Astrocyte (in vitro differentiated cells and primary cell): Measurements from ENCODE around the gene MCRS1. TPM values are rescaled to one million over a fixed set of nuclear protein-coding genes. Genes with fewer than 3 reads are reported as not detected.

Experiments
- DNase-seq: peaks from one replicate; pipeline ENCODE4 v3.0.0-alpha.2; 2010; ENCODE audit warnings: low read depth
- FAIRE-seq: peaks from 2 replicates; lab custom pipeline; 2011; peaks lifted over from hg19 to GRCh38; lab: Jason Lieb, UNC
- H2AFZ ChIP-seq: 2 replicates; pipeline ENCODE4 v1.6.0; 2012; ENCODE audit warnings: low read depth, low read length, inconsistent platforms
- H3K27ac ChIP-seq: 2 replicates; pipeline ENCODE4 v1.5.1; 2011; ENCODE audit warnings: low read depth, low read length, inconsistent platforms
- H3K27me3 ChIP-seq: 2 replicates; pipeline ENCODE4 v1.6.0; 2011; ENCODE audit warnings: low read length, inconsistent platforms; ENCODE audit not compliant: insufficient read depth
- H3K36me3 ChIP-seq: 2 replicates; pipeline ENCODE4 v1.5.1; 2011; ENCODE audit warnings: low read length, inconsistent platforms; ENCODE audit not compliant: insufficient read depth
- H3K4me1 ChIP-seq: 2 replicates; pipeline ENCODE4 v1.5.1; 2011; ENCODE audit warnings: low read length, inconsistent platforms; ENCODE audit not compliant: insufficient read depth
- H3K4me2 ChIP-seq: 2 replicates; pipeline ENCODE4 v1.6.0; 2012; ENCODE audit warnings: low read length, inconsistent platforms
- H3K4me3 ChIP-seq: 2 replicates; pipeline ENCODE4 v1.5.1; 2011; ENCODE audit warnings: low read depth, mild to moderate bottlenecking, low read length, inconsistent platforms; ENCODE audit not compliant: insufficient read depth
- H3K79me2 ChIP-seq: 2 replicates; pipeline ENCODE4 v1.6.0; 2012; ENCODE audit warnings: mild to moderate bottlenecking, low read length, inconsistent platforms; ENCODE audit not compliant: insufficient read depth
- H3K9ac ChIP-seq: 2 replicates; pipeline ENCODE4 v1.6.0; 2012; ENCODE audit warnings: mild to moderate bottlenecking, low read length, inconsistent platforms
- H3K9me3 ChIP-seq: 2 replicates; pipeline ENCODE4 v1.5.1; 2012; ENCODE audit warnings: low read depth, mild to moderate bottlenecking, low read length, inconsistent platforms; ENCODE audit not compliant: insufficient read depth
- H4K20me1 ChIP-seq: 2 replicates; pipeline ENCODE4 v1.6.0; 2012; ENCODE audit warnings: low read length, inconsistent platforms; ENCODE audit not compliant: insufficient read depth
- H3K27ac Mint-ChIP-seq: one replicate; pipeline ENCODE4 v1.8.0; 2021; ENCODE audit warnings: mild to moderate bottlenecking, mixed read lengths; ENCODE audit not compliant: unreplicated experiment
- H3K27me3 Mint-ChIP-seq: one replicate; pipeline ENCODE4 v1.8.0; 2021; ENCODE audit warnings: low read depth, mixed read lengths; ENCODE audit not compliant: unreplicated experiment
- H3K36me3 Mint-ChIP-seq: one replicate; pipeline ENCODE4 v1.8.0; 2021; ENCODE audit warnings: low read depth, mixed read lengths; ENCODE audit not compliant: unreplicated experiment
- H3K4me1 Mint-ChIP-seq: one replicate; pipeline ENCODE4 v1.8.0; 2021; ENCODE audit warnings: low read depth, mixed read lengths; ENCODE audit not compliant: unreplicated experiment
- H3K4me3 Mint-ChIP-seq: one replicate; pipeline ENCODE4 v1.8.0; 2021; ENCODE audit warnings: mild to moderate bottlenecking, moderate library complexity, mixed read lengths; ENCODE audit not compliant: unreplicated experiment
- H3K9me3 Mint-ChIP-seq: one replicate; pipeline ENCODE4 v1.8.0; 2021; ENCODE audit warnings: mild to moderate bottlenecking, mixed read lengths; ENCODE audit not compliant: unreplicated experiment
- CTCF ChIP-seq: IDR thresholded peaks from 2 replicates; pipeline ENCODE4 v1.5.1; 2011; ENCODE audit warnings: low read depth, mild to moderate bottlenecking, inconsistent platforms, low read length, moderate library complexity; ENCODE audit not compliant: insufficient read depth
- EZH2 ChIP-seq: IDR thresholded peaks from 2 replicates; pipeline ENCODE4 v1.6.1; 2012; ENCODE audit warnings: mild to moderate bottlenecking, low read length, inconsistent platforms; ENCODE audit not compliant: insufficient read depth
- total RNA-seq: library from RNA; stranded (reverse); gene quantifications from 2 replicates; pipeline ENCODE4 v1.2.1, GENCODE V29; 2021

Gene MCRS1
- total RNA-seq, 1 donor from 2014 or later = 45.2 TPM

- Histone ChIP-seq H3K4me1 (peaks cover 3% of the 10 kb centered on the region), H3K9me3 (no peaks in the 10 kb centered on the region), H3K4me3 (no peak overlapping the region), H3K79me2 (no peaks in the 10 kb centered on the region), H3K4me2 (no peak overlapping the region), H3K36me3 (peaks cover 2% of the 10 kb centered on the region), H3K9ac (no peak overlapping the region), H2AFZ (no peak overlapping the region), H4K20me1 (no peaks in the 10 kb centered on the region), H3K27ac (no peak overlapping the region), H3K27me3 (peaks cover 10% of the 10 kb centered on the region)
- DNase-seq = no peak
- no peak for TF ChIP-seq CTCF
- TF ChIP-seq EZH2 = no peak
- H3K27ac Mint-ChIP-seq = no peak overlapping the region
- peaks cover 5% of the 10 kb centered on the region for H3K36me3 Mint-ChIP-seq
- no peaks in the 10 kb centered on the region for H3K4me1 Mint-ChIP-seq
- FAIRE-seq = no peak
- H3K4me3 Mint-ChIP-seq = no peak overlapping the region
- no peaks in the 10 kb centered on the region for H3K9me3 Mint-ChIP-seq
- peaks cover 31% of the 10 kb centered on the region for H3K27me3 Mint-ChIP-seq
Observed at GRCh38 chr12:49554266-49554665, 13.7 kb downstream of the MCRS1 start.

GRCh38 chr12:49553512-49554088 lies 14.3 kb downstream of the MCRS1 start:
- Mint-ChIP-seq H3K27ac (no peak overlapping the region), H3K9me3 (no peaks in the 10 kb centered on the region), H3K4me1 (no peaks in the 10 kb centered on the region), H3K36me3 (peaks cover 5% of the 10 kb centered on the region), H3K27me3 (peaks cover 34% of the 10 kb centered on the region), H3K4me3 (no peak overlapping the region)
- Histone ChIP-seq H2AFZ (no peak overlapping the region), H3K9ac (no peak overlapping the region), H3K27ac (no peak overlapping the region), H3K9me3 (no peaks in the 10 kb centered on the region), H3K4me2 (no peak overlapping the region), H4K20me1 (no peaks in the 10 kb centered on the region), H3K4me3 (no peak overlapping the region), H3K4me1 (peaks cover 9% of the 10 kb centered on the region), H3K36me3 (no peaks in the 10 kb centered on the region), H3K27me3 (peaks cover 12% of the 10 kb centered on the region), H3K79me2 (no peaks in the 10 kb centered on the region)
- TF ChIP-seq EZH2 (no peak), CTCF (peak; percentile 28)
- DNase-seq (no peak), FAIRE-seq (no peak)

- no peaks in the 10 kb centered on the region for H3K9me3 Mint-ChIP-seq
- Histone ChIP-seq H2AFZ (no peak overlapping the region), H3K79me2 (no peaks in the 10 kb centered on the region), H3K4me3 (no peak overlapping the region), H3K9me3 (no peaks in the 10 kb centered on the region), H4K20me1 (no peaks in the 10 kb centered on the region), H3K4me1 (peaks cover 12% of the 10 kb centered on the region), H3K27ac (no peak overlapping the region), H3K27me3 (peaks cover 19% of the 10 kb centered on the region), H3K4me2 (no peak overlapping the region), H3K9ac (no peak overlapping the region), H3K36me3 (no peaks in the 10 kb centered on the region)
- H3K4me1 Mint-ChIP-seq = no peaks in the 10 kb centered on the region
- H3K36me3 Mint-ChIP-seq = peaks cover 5% of the 10 kb centered on the region
- peaks cover 41% of the 10 kb centered on the region for H3K27me3 Mint-ChIP-seq
- H3K4me3 Mint-ChIP-seq = no peak overlapping the region
- TF ChIP-seq CTCF (no peak), EZH2 (no peak)
- FAIRE-seq (no peak), DNase-seq (no peak)
- H3K27ac Mint-ChIP-seq = no peak overlapping the region
Observed at GRCh38 chr12:49552899-49553298, 15.0 kb downstream of the MCRS1 start.
